Activated naive CD8-positive, alpha-beta T cell treated with anti-CD3 and anti-CD28 coated beads for 36 hours (primary cell): ENCODE measurements around the gene BOD1L1. TPM values are rescaled to one million over a fixed set of nuclear protein-coding genes. Genes with fewer than 3 reads are reported as not detected.
A peak's percentile ranks its signal among the peaks of the same experiment; 100 is the strongest.

Experiments
- DNase-seq: peaks from one replicate; pipeline ENCODE4 v3.0.0; 2021
- H3K27ac Mint-ChIP-seq: one replicate; pipeline ENCODE4 v1.8.0; 2022; ENCODE audit warnings: mild to moderate bottlenecking, moderate library complexity, mixed read lengths
- H3K27me3 Mint-ChIP-seq: one replicate; pipeline ENCODE4 v1.8.0; 2022; ENCODE audit warnings: mild to moderate bottlenecking, mixed read lengths
- H3K36me3 Mint-ChIP-seq: one replicate; pipeline ENCODE4 v1.8.0; 2021; ENCODE audit warnings: mild to moderate bottlenecking, mixed read lengths
- H3K4me1 Mint-ChIP-seq: one replicate; pipeline ENCODE4 v1.8.0; 2021; ENCODE audit warnings: mixed read lengths
- H3K4me3 Mint-ChIP-seq: one replicate; pipeline ENCODE4 v1.8.0; 2022; ENCODE audit warnings: mild to moderate bottlenecking, moderate library complexity, mixed read lengths
- H3K9me3 Mint-ChIP-seq: one replicate; pipeline ENCODE4 v1.8.0; 2022; ENCODE audit warnings: mixed read lengths
- total RNA-seq, 2 experiments: library from RNA; stranded (reverse); gene quantifications; one replicate each; pipeline ENCODE4 v1.2.3, GENCODE V29; 2021

BOD1L1 gene
- total RNA-seq, 2 experiments from 2014 or later, result 33.5 to 34.8 TPM

DNA sequence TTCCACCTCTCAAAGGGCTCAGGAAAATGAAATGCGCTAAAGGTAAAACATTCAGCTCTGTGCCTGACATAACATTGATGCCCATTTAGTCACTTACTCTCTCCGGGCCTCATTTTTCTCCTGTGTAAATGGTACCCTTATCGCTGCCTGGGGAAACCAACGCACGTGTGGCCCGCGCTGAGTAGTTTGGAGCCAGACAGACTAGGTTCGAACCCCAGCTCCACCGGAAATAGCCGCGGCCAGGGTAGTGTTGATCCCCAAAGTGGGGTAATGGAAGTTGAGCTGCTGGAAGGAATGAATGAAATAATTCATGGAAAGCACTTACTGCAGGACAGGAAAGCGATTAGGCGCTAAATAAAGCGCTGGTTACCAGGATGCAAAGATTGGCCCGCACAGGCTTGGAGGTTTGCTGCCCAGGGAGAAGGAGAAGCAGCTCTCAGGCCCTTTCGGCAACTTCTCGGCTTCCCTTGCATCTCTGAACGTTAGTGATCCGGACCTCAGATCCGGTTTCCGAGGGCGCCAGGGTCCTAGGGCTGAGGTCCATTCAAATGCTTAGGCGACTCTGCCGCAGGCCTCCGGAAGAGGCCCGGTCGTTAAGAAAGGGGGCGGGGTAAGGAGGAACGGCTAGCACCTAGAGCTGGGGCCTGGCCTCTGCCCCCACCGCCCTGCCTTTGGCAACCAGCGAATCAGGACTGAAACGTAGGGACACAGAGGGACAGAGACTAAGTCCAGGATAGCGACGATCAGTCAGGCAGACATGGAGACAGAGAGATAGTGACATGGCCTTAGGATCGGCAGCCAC lies 96.5 kb downstream of the BOD1L1 start:
- Mint-ChIP-seq H3K27me3 (peaks cover 96% of the 10 kb centered on the region), H3K36me3 (peaks cover 7% of the 10 kb centered on the region), H3K9me3 (peaks cover 4% of the 10 kb centered on the region), H3K4me1 (peaks cover 35% of the 10 kb centered on the region), H3K27ac (no peak overlapping the region), H3K4me3 (no peak overlapping the region)
- DNase-seq, result no peak

DNA sequence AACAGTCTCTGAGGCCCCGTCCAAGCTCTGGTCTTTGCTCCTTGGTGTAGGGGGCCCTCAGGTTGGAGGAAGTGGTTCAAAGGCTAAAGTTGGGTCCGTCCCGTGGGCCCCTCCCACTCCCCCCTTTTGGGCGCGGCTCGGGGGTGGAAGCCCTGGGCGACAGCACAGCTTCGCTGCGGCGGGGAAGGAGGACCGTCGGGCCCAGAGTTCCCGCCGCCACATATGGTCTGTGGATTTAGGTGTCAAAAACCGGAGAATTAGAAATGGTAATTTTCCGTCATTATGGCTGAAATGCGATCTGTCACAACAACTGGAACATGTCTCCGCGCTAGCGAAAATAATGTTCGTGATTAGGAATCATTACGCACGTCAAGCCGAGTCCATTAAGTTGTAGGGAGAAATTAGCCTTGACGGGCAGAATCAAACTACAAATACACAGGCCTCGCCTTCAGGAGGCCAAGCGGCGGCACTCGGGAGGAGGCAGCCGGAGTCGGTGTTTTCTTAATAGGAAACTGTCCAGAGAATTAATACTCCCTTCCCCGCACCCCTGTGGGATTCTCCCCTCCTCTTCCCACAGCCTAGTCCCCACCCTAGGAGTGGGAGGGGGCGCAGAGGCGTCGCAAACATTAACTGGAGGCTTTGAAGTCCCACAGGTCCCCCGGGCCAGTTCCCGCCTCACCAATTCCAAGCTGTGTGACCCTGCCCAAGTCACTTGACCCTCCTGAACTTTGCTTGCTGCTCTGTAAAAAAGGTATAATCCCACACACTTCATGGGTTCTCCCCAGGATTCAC lies 98.2 kb downstream of the BOD1L1 start:
- Mint-ChIP-seq H3K4me1 (peaks cover 32% of the 10 kb centered on the region), H3K9me3 (peaks cover 4% of the 10 kb centered on the region), H3K27me3 (peaks cover 96% of the 10 kb centered on the region), H3K4me3 (peak overlapping the region; percentile 25), H3K27ac (peak overlapping the region; percentile 81), H3K36me3 (peaks cover 11% of the 10 kb centered on the region)
- no peak for DNase-seq

DNA sequence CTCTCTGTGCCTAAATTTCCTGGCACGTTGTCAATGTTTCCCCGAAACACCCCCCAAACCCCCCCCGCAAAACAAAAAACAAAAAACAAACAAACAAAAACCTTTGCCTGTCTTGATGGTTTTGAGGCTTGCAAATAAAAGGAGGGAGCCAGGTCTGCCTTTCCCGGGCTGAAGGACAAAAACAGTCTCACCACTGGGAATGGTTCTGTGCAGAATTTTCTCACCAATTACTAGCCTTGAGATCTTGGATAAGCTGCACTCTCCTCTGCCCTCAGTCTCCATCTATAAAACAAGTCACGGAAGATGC lies 98.8 kb downstream of the BOD1L1 start:
- DNase-seq, result no peak
- Mint-ChIP-seq H3K27ac (peak overlapping the region; percentile 81), H3K27me3 (peaks cover 96% of the 10 kb centered on the region), H3K4me1 (peaks cover 30% of the 10 kb centered on the region), H3K4me3 (peak overlapping the region; percentile 25), H3K36me3 (peaks cover 16% of the 10 kb centered on the region), H3K9me3 (peaks cover 4% of the 10 kb centered on the region)

DNA sequence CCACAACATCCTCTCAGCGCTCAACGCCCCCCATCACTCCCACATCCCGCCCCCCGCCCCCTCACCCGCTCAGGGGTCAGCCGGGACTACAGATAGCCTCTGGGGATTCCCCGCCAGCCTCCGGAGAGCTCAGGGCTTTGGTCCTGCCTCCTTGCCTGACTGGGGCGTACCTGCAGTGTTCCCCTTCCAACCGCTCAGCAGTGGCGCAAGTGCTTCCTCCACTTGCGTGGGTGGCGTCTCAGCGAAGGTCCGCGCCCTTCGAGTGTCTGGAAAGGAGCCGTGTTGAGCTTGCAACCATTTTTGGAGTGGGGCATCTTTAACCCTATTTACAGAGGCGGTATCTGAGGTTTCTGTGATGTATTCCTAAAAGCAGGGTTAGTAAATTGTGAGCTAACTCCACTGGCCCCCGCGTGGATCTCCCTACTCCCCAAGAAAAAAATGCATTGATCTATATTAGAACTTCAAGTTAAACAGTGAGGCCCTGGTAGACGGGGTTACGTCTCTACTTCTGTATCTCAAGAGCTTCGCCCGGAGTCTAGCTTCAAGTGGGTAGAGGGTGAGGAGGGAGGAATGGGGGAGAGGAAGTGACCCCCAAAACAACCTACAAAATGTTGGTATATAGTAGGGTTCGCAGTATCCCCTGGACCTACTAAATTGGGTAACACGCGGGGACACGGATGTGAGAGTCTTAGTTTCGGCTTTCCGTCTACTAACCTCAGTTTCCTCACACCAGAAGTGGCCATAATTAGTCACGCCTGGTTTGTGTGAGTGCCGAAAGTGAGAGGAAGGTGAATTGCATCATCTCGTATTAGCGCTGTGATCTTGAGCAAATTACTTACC lies 99.3 kb downstream of the BOD1L1 start:
- peak overlapping the region; percentile 29 for H3K4me3 Mint-ChIP-seq
- H3K4me1 Mint-ChIP-seq, result peaks cover 33% of the 10 kb centered on the region
- peaks cover 95% of the 10 kb centered on the region for H3K27me3 Mint-ChIP-seq
- H3K9me3 Mint-ChIP-seq, result peaks cover 4% of the 10 kb centered on the region
- peak overlapping the region; percentile 81 for H3K27ac Mint-ChIP-seq
- peaks cover 17% of the 10 kb centered on the region for H3K36me3 Mint-ChIP-seq
- DNase-seq, result no peak

DNA sequence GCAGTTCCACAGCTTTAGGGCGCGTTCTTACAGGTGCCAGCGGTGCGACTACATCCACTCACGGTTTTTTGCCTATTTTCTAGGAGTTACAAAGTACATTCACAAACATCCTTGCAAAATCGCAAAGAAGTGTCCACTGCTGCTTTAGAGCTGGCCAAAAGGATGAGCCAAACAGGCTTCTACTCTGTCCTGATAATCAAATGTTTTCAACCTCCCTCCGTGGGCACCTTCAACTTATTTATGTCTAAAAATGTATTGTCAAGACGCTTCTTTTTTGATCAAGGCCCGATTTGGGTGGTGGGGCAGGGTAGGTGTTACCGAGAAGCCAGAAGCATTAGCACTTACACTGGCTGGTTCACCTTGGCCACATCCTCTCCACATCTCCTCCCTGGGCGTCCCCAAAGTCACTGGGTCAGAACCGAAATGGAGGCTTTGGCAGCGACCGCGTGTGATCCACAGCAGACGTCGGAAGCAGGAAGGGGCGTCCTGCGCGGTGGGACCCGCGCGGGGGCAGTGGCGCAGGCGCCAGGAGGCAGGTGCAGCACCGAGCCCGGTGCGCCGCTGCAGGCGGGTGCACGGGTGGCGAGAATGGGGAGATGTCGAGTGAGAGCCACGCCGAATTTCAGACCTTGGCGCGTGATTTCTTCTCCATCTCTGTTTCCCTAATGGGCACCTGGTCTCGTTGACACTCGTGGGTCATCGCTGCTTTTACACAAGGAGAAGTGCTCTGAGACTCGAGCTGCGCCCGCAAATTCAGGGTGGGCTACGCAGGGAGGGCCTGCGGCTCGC lies 100.1 kb downstream of the BOD1L1 start:
- no peak overlapping the region for H3K27ac Mint-ChIP-seq
- H3K27me3 Mint-ChIP-seq, result peaks cover 95% of the 10 kb centered on the region
- H3K36me3 Mint-ChIP-seq, result peaks cover 17% of the 10 kb centered on the region
- H3K9me3 Mint-ChIP-seq, result peaks cover 4% of the 10 kb centered on the region
- peaks cover 36% of the 10 kb centered on the region for H3K4me1 Mint-ChIP-seq
- H3K4me3 Mint-ChIP-seq, result peak overlapping the region; percentile 53
- DNase-seq, result no peak

DNA sequence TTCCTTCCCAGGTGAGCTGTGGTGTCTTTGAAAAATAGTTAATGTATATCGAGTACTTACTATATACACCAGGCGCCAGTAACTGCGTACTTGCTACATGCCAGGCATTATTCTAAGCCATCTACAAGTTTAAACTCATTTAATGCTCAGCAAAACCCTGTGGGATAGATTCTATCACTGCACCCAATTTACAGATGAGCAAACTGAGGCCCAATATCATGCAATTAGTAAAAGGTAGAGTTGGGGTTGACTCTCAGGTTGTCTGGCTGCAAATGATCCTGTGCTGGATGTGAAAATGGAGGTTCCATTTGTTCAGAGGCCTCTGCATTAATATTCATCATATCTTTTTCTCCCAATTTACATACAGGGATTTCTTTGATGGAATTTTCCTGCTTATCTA lies 100.9 kb downstream of the BOD1L1 start:
- H3K4me3 Mint-ChIP-seq, result no peak overlapping the region
- H3K27ac Mint-ChIP-seq, result no peak overlapping the region
- DNase-seq, result no peak
- peaks cover 34% of the 10 kb centered on the region for H3K4me1 Mint-ChIP-seq
- peaks cover 97% of the 10 kb centered on the region for H3K27me3 Mint-ChIP-seq
- H3K9me3 Mint-ChIP-seq, result peaks cover 4% of the 10 kb centered on the region
- peaks cover 17% of the 10 kb centered on the region for H3K36me3 Mint-ChIP-seq

DNA sequence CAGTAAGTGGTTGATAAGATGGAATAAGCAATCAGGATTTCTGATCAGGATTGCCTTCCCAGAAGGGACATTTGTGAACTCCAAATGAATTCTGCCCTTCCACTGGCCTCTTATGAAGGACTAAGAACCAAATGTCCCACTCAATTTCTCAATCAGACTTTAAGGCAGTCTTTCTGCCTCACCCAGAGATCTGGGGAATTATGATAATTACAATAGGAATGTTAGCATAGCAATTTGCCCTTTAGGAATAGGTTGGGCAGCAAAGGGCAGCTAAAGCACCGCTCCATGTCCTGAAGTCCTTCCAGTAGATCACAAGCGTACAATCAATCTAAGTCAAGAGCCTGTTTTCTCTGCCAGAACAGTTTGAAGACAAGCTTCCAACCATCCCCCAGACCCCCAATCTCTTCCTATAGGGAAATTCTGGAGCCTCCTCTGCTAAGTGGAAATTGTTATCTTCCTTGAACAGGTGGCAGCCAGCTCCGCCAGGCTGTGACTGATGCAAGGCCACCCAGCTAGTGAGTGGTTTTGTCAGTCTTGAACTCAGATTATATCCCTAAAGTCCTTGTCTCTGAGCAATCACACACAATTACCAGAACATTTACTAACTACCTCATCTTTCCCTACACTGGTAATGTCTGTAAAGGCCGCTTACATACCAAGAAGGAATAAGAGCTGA lies 101.8 kb downstream of the BOD1L1 start:
- Mint-ChIP-seq H3K27me3 (peaks cover 94% of the 10 kb centered on the region), H3K4me3 (no peak overlapping the region), H3K9me3 (peaks cover 4% of the 10 kb centered on the region), H3K27ac (no peak overlapping the region), H3K4me1 (peaks cover 27% of the 10 kb centered on the region), H3K36me3 (peaks cover 17% of the 10 kb centered on the region)
- no peak for DNase-seq

DNA sequence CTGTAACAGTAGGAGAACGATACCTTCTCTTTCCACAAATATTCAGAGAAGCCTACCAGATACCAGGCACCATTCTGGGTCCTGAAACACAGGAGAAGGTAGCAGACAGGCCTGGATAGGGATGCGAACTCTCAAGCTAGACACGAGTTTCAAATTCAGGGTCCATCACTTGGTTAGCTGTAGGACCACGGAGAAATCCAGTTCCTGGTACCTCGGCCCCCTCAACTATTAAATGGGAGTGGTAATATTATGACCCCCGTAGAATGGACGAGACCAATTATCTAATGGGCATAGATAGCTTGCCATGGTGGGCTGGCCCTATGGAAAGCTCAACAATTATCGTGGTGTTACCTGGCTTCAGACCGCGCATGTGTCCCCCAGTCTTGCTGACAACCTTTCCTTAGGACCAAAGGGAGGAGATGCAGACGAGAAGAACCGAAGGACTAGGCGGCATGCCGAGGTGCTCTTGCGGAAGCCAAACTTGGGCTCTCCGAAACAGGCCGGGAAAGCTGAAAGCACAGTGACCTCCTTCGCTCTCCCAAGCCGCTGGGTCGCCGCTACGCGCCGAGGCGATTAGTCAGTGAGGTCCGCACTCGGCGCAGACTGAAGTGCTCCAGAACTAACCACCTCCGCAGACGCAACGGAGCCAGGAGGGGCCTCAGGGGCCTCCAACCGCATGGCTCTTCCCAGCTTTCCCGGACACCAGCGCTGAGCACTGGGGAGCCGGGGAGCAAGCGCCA lies 102.9 kb downstream of the BOD1L1 start:
- no peak overlapping the region for H3K27ac Mint-ChIP-seq
- DNase-seq, result no peak
- no peak overlapping the region for H3K4me3 Mint-ChIP-seq
- H3K36me3 Mint-ChIP-seq, result peaks cover 17% of the 10 kb centered on the region
- H3K9me3 Mint-ChIP-seq, result peaks cover 4% of the 10 kb centered on the region
- peaks cover 93% of the 10 kb centered on the region for H3K27me3 Mint-ChIP-seq
- H3K4me1 Mint-ChIP-seq, result peaks cover 25% of the 10 kb centered on the region

DNA sequence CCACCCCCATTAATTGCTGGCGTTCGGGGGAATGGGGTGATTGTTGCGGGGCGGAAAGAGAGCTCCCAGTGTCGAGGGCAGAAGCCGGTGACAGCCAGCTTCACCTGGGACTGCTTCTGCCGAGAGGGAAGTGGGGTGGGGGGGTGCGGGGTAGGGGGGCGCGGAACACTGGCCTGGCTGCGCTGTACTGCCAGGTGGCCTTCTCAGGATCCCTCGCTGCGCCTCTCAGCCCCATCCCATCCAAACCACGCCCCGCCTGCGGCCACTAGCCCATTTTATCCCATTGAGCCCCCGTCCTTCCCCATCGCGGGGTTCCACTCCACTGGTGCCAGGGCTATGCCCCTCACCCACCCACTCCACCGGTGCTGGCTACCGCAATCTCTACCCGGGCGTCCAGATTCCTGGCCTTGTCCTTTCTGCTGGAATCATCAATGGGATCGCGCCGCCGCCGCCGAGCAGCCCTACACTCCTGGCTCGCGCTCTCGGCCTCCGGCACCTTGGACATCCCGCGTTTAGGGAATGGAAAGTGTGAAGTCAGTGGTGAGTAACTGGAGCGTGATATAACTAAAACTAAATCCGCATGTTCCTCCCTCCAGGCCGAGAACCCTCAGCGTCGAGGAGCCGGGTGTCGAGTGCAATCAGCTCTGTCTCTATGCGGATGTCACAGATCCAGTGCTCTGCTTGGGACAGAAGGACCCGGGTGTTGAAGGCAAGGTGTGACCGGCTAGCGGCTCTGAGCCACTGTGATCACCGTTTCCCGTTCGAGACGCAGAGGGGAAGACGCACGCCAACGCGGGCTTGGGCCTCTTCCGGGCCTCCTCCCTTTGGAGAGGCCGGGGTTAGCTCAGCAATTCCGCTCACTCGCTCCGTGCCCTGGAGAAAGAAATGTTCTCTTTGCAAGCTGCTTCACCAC lies 103.7 kb downstream of the BOD1L1 start:
- Mint-ChIP-seq H3K27me3 (peaks cover 93% of the 10 kb centered on the region), H3K9me3 (peaks cover 3% of the 10 kb centered on the region), H3K27ac (no peak overlapping the region), H3K4me1 (peaks cover 21% of the 10 kb centered on the region), H3K36me3 (peaks cover 14% of the 10 kb centered on the region), H3K4me3 (no peak overlapping the region)
- DNase-seq, result no peak

DNA sequence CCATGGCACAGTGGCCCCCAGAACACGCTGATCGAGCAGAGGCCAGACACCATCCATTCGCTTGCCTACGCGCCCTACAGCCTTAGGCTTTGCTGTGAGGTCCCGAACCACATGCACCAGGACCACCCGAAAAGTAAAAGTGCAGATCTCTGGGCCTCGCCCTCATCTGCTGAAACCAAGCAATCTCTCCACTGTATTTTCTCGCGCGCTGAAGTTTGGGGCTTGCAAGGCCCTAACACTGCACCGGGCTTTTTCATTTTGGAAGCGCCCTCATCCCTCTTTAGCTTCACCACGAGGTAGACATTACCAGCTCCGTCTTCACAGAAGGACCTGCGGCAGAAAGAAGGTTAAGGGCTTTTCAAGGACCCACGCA lies 104.4 kb downstream of the BOD1L1 start:
- Mint-ChIP-seq H3K27me3 (peaks cover 87% of the 10 kb centered on the region), H3K9me3 (no peaks in the 10 kb centered on the region), H3K4me3 (peak overlapping the region; percentile 7), H3K4me1 (peaks cover 14% of the 10 kb centered on the region), H3K36me3 (peaks cover 13% of the 10 kb centered on the region), H3K27ac (peak overlapping the region; percentile 42)
- DNase-seq, result no peak

DNA sequence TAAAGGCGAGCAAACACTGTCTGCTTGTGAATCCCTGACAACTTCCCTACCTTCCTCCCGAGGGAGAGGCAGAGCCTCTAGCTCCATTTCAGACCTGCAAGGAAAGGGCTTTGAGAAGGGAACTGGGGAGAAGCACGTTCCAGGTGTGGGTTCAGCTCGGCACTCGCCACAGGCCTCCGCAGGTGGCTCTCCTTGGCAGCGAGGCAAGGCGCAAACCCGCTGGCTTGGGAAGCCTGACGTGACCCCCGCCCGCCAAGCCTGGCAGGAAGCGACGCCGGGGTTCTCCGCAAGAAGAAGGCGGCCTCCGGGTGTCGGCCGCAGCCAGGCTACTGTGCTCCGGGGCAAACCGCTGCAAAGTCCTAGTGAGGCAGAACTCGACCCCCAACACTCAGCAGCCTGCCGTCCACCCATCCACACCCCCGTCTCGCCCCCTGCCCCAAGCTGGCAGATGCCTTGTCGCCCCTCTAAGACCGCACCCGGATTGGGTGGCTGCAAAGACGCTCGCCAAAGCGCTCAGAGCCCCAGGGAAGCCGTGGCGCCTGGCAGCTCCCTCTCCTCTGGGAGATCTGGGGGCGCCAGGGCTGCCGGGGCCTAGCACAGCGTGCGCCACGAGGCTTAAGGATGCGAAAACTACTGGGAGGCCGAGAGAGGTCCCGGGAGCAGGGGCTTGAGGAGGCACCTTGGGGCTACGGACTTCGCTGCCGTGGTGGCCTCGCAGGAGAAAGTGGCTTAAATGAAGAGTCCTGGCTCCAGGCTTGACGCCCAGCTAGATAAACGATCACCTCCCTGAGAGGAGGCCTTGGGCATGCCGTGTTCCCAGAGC lies 105.0 kb downstream of the BOD1L1 start:
- Mint-ChIP-seq H3K4me3 (peak overlapping the region; percentile 32), H3K27me3 (peaks cover 83% of the 10 kb centered on the region), H3K9me3 (no peaks in the 10 kb centered on the region), H3K27ac (no peak overlapping the region), H3K36me3 (peaks cover 13% of the 10 kb centered on the region), H3K4me1 (peaks cover 12% of the 10 kb centered on the region)
- DNase-seq, result no peak

DNA sequence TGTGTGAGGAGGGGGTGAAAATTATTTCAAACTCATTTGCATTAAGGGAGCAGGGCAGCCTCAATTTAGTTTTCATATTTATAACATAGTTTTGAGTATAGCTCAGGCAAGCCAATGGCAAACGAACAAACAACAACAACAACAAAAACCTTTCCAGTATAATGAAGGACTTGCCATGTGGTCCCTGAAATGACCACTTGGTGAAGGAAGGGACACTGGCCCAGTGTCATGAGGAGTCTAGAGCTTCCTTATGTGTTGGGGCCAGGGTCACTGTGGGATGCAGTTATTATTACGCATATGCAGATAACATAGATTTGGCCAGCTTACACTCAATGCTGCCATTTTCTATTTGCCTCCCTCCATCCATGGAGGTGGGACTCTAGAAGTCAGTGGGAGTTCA lies 106.5 kb downstream of the BOD1L1 start:
- peaks cover 11% of the 10 kb centered on the region for H3K36me3 Mint-ChIP-seq
- no peak overlapping the region for H3K4me3 Mint-ChIP-seq
- no peak for DNase-seq
- no peaks in the 10 kb centered on the region for H3K9me3 Mint-ChIP-seq
- H3K27ac Mint-ChIP-seq, result no peak overlapping the region
- H3K4me1 Mint-ChIP-seq, result peaks cover 8% of the 10 kb centered on the region
- H3K27me3 Mint-ChIP-seq, result peaks cover 77% of the 10 kb centered on the region
